ENCODE data around the gene CGB8.

GRCh38 chr19:49006905-49007304 is 42.0 kb downstream of the CGB8 start:
- TF ChIP-seq POLR2A (IDR thresholded peaks at IDR 0.05; ENCODE audit: extremely low read depth, insufficient read length) (no peak), CTCF (IDR thresholded peaks at IDR 0.05; ENCODE audit: low read depth, low read length) (no peak), MAX (IDR thresholded peaks at IDR 0.05; ENCODE audit: low read depth, low read length) (no peak), MYC (IDR thresholded peaks at IDR 0.05; ENCODE audit: low read depth, low read length) (no peak)
